HepG2 (cell line): ENCODE data around the gene TM4SF18. TPM values are rescaled to one million over a fixed set of nuclear protein-coding genes. Genes with fewer than 3 reads are reported as not detected.

Source experiments
- ARID2 ChIP-seq: sonication (generic); formaldehyde crosslinking; IDR thresholded peaks from 2 replicates; pipeline ENCODE4 v1.8.1; 2022; ENCODE audit warnings: mild to moderate bottlenecking, missing genetic modification reagents, borderline replicate concordance
- ARNT ChIP-seq: fragments of 450-650 bp; IDR thresholded peaks from 2 replicates; pipeline ENCODE4 v1.6.1; 2017
- CREB1 ChIP-seq, 2 experiments: fragments of 450-650 bp in 1 of 2; IDR thresholded peaks; 2 replicates each; pipeline ENCODE4 v1.6.1; 2016 to 2017; ENCODE audit warnings: control low read depth in 1 of 2, mild to moderate bottlenecking in 1 of 2, missing compliant biosample characterization in 1 of 2, missing genetic modification characterization in 1 of 2
- FOXA3 ChIP-seq: IDR thresholded peaks from 2 replicates; pipeline ENCODE4 v1.6.1; 2016; ENCODE audit warnings: missing genetic modification reagents, missing compliant biosample characterization
- FOXP1 ChIP-seq, 2 experiments: fragments of 450-650 bp in 1 of 2; IDR thresholded peaks; 2 replicates each; pipeline ENCODE4 v1.6.1; 2017 to 2018; ENCODE audit warnings: antibody characterized with exemption in 1 of 2
- HNF4A ChIP-seq: sonication (generic); formaldehyde crosslinking; IDR thresholded peaks from 2 replicates; pipeline ENCODE4 v1.4.0; 2020; ENCODE audit warnings: missing genetic modification reagents
- HNF4G ChIP-seq, 2 experiments: sonication (generic) in 1 of 2; formaldehyde crosslinking in 1 of 2; IDR thresholded peaks; 2 replicates each; pipeline versions ENCODE4 v1.4.0 to v1.6.1; 2011 to 2020; ENCODE audit warnings: borderline replicate concordance in 2 of 2, low read depth in 2 of 2, mild to moderate bottlenecking in 2 of 2, low read length in 1 of 2, missing genetic modification reagents in 1 of 2, moderate library complexity in 1 of 2
- RAD21 ChIP-seq: fragments of 450-650 bp; formaldehyde crosslinking; IDR thresholded peaks from 2 replicates; pipeline ENCODE4 v1.5.0; 2020; ENCODE audit warnings: mild to moderate bottlenecking
- SAP130 ChIP-seq: IDR thresholded peaks from 2 replicates; pipeline ENCODE4 v1.6.1; 2016; ENCODE audit warnings: low read depth
- SIN3B ChIP-seq: fragments of 150-350 bp; IDR thresholded peaks from 2 replicates; pipeline ENCODE4 v1.6.1; 2014; ENCODE audit warnings: low read length
- SOX5 ChIP-seq: IDR thresholded peaks from 2 replicates; pipeline ENCODE4 v1.6.1; 2016; ENCODE audit warnings: borderline replicate concordance
- THAP11 ChIP-seq: IDR thresholded peaks from 2 replicates; pipeline ENCODE4 v1.6.1; 2016; ENCODE audit warnings: missing biosample characterization, missing genetic modification reagents
- ZNF251 ChIP-seq: sonication (generic); formaldehyde crosslinking; IDR thresholded peaks from 2 replicates; pipeline ENCODE4 v1.9.0; 2021; ENCODE audit warnings: mild to moderate bottlenecking, missing genetic modification reagents
- ZNF292 ChIP-seq: sonication (generic); formaldehyde crosslinking; IDR thresholded peaks from 2 replicates; pipeline ENCODE4 v1.8.1; 2022; ENCODE audit warnings: mild to moderate bottlenecking, low read depth, missing genetic modification reagents, borderline replicate concordance
- ZNF552 ChIP-seq: sonication (generic); formaldehyde crosslinking; IDR thresholded peaks from 2 replicates; pipeline ENCODE4 v1.9.0; 2022; ENCODE audit warnings: missing genetic modification reagents, mild to moderate bottlenecking, borderline replicate concordance
- polyA plus RNA-seq, 8 experiments: library from polyadenylated mRNA; depleted of rRNA in 3 of 8; stranded (reverse) in 7 of 8; unstranded in 1 of 8; fragments of >200 nt; fragmentation: Illumina TruSeq in 4 of 8; extraction: Trizol in 4 of 8; gene quantifications; 2 replicates each; pipeline versions ENCODE4 v1.2.1 to v1.2.3, GENCODE V29; 2011 to 2016; ENCODE audit warnings: low read depth in 4 of 8, missing spikeins in 1 of 8, mixed read lengths in 1 of 8; ENCODE audit not compliant: insufficient read depth in 1 of 8
- total RNA-seq, 5 experiments: library from RNA; depleted of rRNA; stranded (reverse); fragments of >200 nt; fragmentation: Illumina TruSeq; extraction: Trizol; gene quantifications; 2 replicates each; pipeline ENCODE4 v1.2.3, GENCODE V29; 2016; ENCODE audit warnings: low read depth in 1 of 5
- TF ChIP-seq, protein P1 (sequence below): IDR thresholded peaks from 2 replicates; pipeline ENCODE4 v1.6.1; 2012; ENCODE audit warnings: low read depth, low read length, improper control_type of control experiment
- TF ChIP-seq, protein P2 (sequence below): sonication (generic); formaldehyde crosslinking; IDR thresholded peaks from 2 replicates; pipeline ENCODE4 v1.4.0; 2020; ENCODE audit warnings: mild to moderate bottlenecking, missing genetic modification reagents
- TF ChIP-seq, protein P3 (sequence below): sonication (generic); formaldehyde crosslinking; IDR thresholded peaks from 2 replicates; pipeline ENCODE4 v1.8.1; 2023; ENCODE audit warnings: mild to moderate bottlenecking, moderate library complexity, missing genetic modification reagents

TM4SF18 gene
- total and polyA plus RNA-seq, 2 of the 13 experiments (the other 11 are each of a cell fraction or from before 2014, with no cell fraction given), result 0.15 TPM; not detected in 1

DNA sequence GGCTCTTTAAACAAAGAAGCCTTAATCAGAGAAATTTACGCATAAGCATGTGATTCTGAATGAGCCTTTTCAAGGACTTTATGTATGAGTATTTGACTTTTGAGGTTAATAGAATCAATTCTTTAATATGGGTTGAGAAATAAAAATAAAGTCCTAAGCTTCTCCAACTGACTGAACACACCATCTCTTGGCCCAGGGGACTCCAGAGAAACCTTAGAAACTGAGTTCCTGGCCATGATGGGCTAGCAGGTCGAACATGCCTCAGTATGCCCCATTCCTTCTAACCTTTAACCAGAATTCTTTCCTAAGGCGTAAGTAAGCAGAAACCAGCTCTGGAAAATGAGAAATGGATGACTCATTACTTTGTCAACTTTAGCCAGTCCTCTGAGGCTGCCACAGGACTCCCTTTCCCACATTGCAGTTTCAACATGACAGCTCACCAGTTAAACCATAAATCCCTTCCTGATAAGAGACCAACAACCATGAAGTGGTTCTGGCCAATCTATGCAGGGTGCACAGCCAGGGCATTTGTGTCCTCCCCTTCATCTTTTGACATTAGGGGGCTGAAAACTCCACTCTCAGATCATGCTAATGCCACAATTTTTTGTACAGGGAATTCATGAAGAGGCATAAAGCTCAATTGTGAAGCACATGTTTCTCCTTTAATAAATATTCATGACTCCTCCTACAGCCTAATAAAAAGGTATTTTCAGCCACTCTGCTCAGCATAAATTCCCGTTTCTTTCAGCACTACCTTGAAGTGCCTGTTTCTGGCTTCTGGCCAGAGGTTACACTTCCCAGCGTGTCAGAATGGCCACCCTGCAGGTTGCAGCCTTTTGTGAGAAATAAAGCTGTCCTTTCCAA lies 33.3 kb downstream of the TM4SF18 start (continued):
- TF ChIP-seq, protein P1, sequence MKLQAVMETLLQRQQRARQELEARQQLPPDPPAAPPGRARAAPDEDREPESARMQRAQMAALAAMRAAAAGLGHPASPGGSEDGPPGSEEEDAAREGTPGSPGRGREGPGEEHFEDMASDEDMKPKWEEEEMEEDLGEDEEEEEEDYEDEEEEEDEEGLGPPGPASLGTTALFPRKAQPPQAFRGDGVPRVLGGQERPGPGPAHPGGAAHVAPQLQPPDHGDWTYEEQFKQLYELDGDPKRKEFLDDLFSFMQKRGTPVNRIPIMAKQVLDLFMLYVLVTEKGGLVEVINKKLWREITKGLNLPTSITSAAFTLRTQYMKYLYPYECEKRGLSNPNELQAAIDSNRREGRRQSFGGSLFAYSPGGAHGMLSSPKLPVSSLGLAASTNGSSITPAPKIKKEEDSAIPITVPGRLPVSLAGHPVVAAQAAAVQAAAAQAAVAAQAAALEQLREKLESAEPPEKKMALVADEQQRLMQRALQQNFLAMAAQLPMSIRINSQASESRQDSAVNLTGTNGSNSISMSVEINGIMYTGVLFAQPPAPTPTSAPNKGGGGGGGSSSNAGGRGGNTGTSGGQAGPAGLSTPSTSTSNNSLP, result peak; percentile 11; the same call in 1 of the 2 replicates
- 0 out of 2 replicates have a peak, but pooled peaks have one; percentile 24 for TF ChIP-seq CREB1 (IDR thresholded peaks at IDR 0.05)
- no peak; the same call in none of the 2 replicates for TF ChIP-seq CREB1 (CRISPR knock-in tag; IDR thresholded peaks at IDR 0.05)
- peak; percentile 19; the same call in 1 of the 2 replicates for TF ChIP-seq THAP11 (CRISPR knock-in tag)
- peak; percentile 34; the same call in 1 of the 2 replicates for TF ChIP-seq HNF4A
- no peak for TF ChIP-seq ARNT
- TF ChIP-seq, protein P2, sequence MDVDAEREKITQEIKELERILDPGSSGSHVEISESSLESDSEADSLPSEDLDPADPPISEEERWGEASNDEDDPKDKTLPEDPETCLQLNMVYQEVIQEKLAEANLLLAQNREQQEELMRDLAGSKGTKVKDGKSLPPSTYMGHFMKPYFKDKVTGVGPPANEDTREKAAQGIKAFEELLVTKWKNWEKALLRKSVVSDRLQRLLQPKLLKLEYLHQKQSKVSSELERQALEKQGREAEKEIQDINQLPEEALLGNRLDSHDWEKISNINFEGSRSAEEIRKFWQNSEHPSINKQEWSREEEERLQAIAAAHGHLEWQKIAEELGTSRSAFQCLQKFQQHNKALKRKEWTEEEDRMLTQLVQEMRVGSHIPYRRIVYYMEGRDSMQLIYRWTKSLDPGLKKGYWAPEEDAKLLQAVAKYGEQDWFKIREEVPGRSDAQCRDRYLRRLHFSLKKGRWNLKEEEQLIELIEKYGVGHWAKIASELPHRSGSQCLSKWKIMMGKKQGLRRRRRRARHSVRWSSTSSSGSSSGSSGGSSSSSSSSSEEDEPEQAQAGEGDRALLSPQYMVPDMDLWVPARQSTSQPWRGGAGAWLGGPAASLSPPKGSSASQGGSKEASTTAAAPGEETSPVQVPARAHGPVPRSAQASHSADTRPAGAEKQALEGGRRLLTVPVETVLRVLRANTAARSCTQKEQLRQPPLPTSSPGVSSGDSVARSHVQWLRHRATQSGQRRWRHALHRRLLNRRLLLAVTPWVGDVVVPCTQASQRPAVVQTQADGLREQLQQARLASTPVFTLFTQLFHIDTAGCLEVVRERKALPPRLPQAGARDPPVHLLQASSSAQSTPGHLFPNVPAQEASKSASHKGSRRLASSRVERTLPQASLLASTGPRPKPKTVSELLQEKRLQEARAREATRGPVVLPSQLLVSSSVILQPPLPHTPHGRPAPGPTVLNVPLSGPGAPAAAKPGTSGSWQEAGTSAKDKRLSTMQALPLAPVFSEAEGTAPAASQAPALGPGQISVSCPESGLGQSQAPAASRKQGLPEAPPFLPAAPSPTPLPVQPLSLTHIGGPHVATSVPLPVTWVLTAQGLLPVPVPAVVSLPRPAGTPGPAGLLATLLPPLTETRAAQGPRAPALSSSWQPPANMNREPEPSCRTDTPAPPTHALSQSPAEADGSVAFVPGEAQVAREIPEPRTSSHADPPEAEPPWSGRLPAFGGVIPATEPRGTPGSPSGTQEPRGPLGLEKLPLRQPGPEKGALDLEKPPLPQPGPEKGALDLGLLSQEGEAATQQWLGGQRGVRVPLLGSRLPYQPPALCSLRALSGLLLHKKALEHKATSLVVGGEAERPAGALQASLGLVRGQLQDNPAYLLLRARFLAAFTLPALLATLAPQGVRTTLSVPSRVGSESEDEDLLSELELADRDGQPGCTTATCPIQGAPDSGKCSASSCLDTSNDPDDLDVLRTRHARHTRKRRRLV (CRISPR knock-in tag), result no peak
- peak; percentile 62; the same call in 1 of the 2 replicates for TF ChIP-seq FOXA3 (CRISPR knock-in tag)
- no peak for TF ChIP-seq ZNF552 (CRISPR knock-in tag)
- peak; percentile 80 for TF ChIP-seq SAP130 (CRISPR knock-in tag)
- TF ChIP-seq ZNF251 (CRISPR knock-in tag), result no peak
- TF ChIP-seq FOXP1 (IDR thresholded peaks at IDR 0.05), result no peak
- TF ChIP-seq FOXP1 (CRISPR knock-in tag; IDR thresholded peaks at IDR 0.05), result peak; percentile 36; the same call in 1 of the 2 replicates
- TF ChIP-seq HNF4G (IDR thresholded peaks at IDR 0.05; ENCODE audit: borderline replicate concordance, low read depth, low read length), result peak; percentile 25; the same call in 1 of the 2 replicates
- no peak for TF ChIP-seq HNF4G (CRISPR knock-in tag; IDR thresholded peaks at IDR 0.05; ENCODE audit: borderline replicate concordance, low read depth)
- TF ChIP-seq, protein P3, sequence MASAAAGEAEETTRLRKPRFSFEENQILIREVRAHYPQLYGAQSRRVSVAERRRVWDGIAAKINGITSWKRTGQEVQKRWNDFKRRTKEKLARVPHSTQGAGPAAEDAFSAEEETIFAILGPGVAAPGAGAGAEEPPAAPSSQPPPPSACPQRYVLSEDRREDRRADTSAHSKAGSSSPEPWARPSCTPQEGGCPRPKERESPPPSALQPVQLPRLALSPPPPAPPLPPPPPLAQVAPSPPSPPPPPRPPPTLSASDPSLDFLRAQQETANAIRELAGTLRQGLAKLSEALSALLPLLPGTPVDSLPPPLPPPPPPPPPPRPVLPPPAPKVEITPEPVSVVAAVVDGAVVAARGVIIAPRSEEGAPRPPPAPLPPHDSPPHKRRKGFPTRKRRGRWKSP (CRISPR knock-in tag), result no peak
- TF ChIP-seq SIN3B, result no peak
- TF ChIP-seq ZNF292 (CRISPR knock-in tag), result peak; percentile 80; the same call in 1 of the 2 replicates
- TF ChIP-seq RAD21 (CRISPR knock-in tag), result no peak
- TF ChIP-seq ARID2, result 0 out of 2 replicates have a peak, but pooled peaks have one; percentile 72
- peak; percentile 23; the same call in 1 of the 2 replicates for TF ChIP-seq SOX5 (CRISPR knock-in tag)
